Left lobe of liver (tissue), 2 donors: Measurements from ENCODE around the gene THAP7. TPM values are rescaled to one million over a fixed set of nuclear protein-coding genes. Genes with fewer than 3 reads are reported as not detected.

Experiments
- ATAC-seq: fragments of 200-7000 bp; cut with Tn5 transposase; one replicate; pipeline ENCODE4 v1.9.1; 2020; ENCODE audit warnings: mild to moderate bottlenecking, moderate library complexity
- DNase-seq: peaks from one replicate; pipeline ENCODE4 v3.0.0-alpha.2; 2020; ENCODE audit warnings: low spot score
- total RNA-seq: library from RNA; stranded (reverse); gene quantifications from one replicate; pipeline ENCODE4 v1.2.1, GENCODE V29; 2021
- donor health status: DM: no; HTN: no; CAD: no; lungs with moderate emphysema.
- donor health status: DM: no; HTN: yes; CAD: no.

Gene THAP7
- total RNA-seq, 1 donor from 2014 or later, result 16.9 TPM

GRCh38 chr22:21031545-21032036 lies 29.7 kb upstream of the THAP7 start:
- no peak for DNase-seq

GRCh38 chr22:21030621-21031544 lies 29.0 kb upstream of the THAP7 start:
- DNase-seq (no peak), ATAC-seq (no peak)

More at GRCh38 chr22:21031545-21032036, 29.7 kb upstream of the THAP7 start:
- ATAC-seq, result no peak

- ATAC-seq (no peak), DNase-seq (no peak)
Measured at GRCh38 chr22:21030032-21030431, 28.1 kb upstream of the THAP7 start.

- no peak for DNase-seq
- ATAC-seq, result no peak
Measured at GRCh38 chr22:21029486-21030025, 27.6 kb upstream of the THAP7 start.

GRCh38 chr22:21028277-21029251 lies 26.6 kb upstream of the THAP7 start:
- no peak for ATAC-seq
- no peak for DNase-seq

GRCh38 chr22:21026783-21027692 lies 25.1 kb upstream of the THAP7 start:
- ATAC-seq (no peak), DNase-seq (no peak)

GRCh38 chr22:21025763-21026755 lies 24.1 kb upstream of the THAP7 start:
- no peak for DNase-seq
- ATAC-seq, result no peak

GRCh38 chr22:21025266-21025665 lies 23.3 kb upstream of the THAP7 start:
- DNase-seq (no peak), ATAC-seq (no peak)

GRCh38 chr22:21022955-21023614 lies 21.2 kb upstream of the THAP7 start:
- ATAC-seq, result no peak
- no peak for DNase-seq

- ATAC-seq (no peak), DNase-seq (no peak)
Measured at GRCh38 chr22:21022507-21022906, 20.6 kb upstream of the THAP7 start.

- DNase-seq (no peak), ATAC-seq (peak; percentile 42)
Measured at GRCh38 chr22:21020802-21021429, 19.0 kb upstream of the THAP7 start.

GRCh38 chr22:21018314-21018713 lies 16.4 kb upstream of the THAP7 start:
- ATAC-seq, result no peak
- DNase-seq, result no peak

GRCh38 chr22:21016644-21017420 lies 14.9 kb upstream of the THAP7 start:
- DNase-seq (no peak), ATAC-seq (no peak)

GRCh38 chr22:21015466-21016006 lies 13.6 kb upstream of the THAP7 start:
- DNase-seq, result no peak

GRCh38 chr22:21014726-21015465 lies 13.0 kb upstream of the THAP7 start, which contains the start of gene P2RX6:
TSS of gene P2RX6 (plus strand) at chr22:21015165. CDS start at chr22:21015175, 10 bp downstream.
- DNase-seq, result no peak
- ATAC-seq, result peak; percentile 50

More at GRCh38 chr22:21015466-21016006, 13.6 kb upstream of the THAP7 start:
- no peak for ATAC-seq
